Activated T-helper 1 cell treated with Interleukin-2 at 50 U/mL for 16 hours (primary cell): Measurements from ENCODE around the gene EMC9.

Experiments used
- DNase-seq: peaks from one replicate; pipeline ENCODE4 v3.0.0-alpha.2; 2020; ENCODE audit warnings: low read depth

The EMC9 gene

DNA sequence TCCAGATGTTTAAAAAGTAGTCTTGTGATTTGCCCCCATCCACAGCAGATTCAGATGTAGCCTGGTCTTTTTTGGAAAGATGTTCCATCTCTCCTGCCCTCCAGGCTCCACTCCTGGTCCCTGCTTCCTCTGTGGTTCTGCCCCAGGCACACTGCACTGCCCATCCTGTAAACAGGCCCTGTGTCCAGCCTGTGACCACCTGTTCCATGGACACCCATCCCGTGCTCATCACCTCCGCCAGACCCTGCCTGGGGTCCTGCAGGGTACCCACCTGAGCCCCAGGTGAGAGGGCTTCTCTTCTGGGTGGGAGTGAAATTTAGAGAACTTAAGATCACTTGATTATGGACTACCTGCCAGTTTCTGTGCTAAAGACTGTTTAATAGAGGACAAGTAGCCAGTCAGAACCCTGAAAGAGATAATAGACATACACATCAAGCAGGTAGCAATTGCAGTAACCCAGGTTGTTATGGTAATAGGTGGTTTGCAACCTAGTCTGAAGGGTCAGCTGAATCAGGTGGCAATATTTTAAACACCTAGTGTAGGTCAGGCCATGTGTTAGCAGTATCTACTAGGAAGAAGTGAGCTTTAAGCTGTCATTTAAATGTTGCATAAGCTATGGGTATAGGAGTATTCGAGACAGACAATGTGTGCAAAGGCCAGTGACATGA is 8.0 kb upstream of the EMC9 start:
- DNase-seq, result no peak

- DNase-seq, result no peak
Observed at GRCh38 chr14:24147761-24148428, 6.5 kb upstream of the EMC9 start.

DNA sequence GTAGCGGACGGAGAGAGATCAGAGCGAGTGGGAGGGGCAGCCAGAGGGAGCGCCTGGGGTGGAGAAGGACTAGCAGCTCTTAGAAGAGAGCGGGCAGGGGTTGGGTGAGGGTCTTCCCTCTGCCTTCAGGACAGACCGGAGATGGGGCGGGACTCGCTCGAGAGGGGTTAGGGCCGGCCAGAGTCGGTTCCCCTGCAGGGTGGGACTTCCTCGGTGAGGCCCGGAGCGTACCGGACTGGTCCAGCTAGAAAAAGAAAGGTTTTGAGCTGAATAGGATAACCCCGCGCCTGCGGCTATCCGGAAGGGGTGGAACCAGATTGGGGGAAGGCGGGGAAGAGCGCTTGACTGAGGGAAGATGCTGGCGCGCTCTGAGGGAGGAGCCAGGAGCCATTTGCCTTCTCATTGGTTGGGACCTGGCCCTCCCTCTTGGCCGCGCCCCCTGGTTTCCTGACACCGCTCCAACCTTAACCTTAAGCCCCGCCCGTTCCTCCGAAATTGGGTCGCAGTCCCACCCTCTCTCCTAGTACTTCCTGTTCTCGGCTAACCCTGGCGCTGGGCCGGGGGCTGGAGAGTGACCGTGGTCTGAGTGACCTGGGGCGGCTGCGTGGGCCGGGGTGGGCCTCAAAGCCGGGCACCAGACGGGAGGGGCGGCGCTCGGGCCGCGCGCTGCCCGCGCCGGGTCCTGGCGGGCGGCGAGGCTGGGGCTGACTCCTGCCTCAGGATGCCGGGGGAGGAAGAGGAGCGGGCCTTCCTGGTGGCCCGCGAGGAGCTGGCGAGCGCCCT is 5.8 kb upstream of the EMC9 start, which contains the start of gene RNF31:
Gene RNF31, plus strand, starts transcription at position 521 of the 783 bp plus-strand sequence. Its CDS starts 201 bp downstream, at position 722.
- peak; percentile 96 for DNase-seq

- DNase-seq, result peak; percentile 70
Observed at GRCh38 chr14:24146453-24146977, 5.1 kb upstream of the EMC9 start, which contains the start of gene PSME2. PSME2 (minus strand) TSS chr14:24146610; CDS start chr14:24146581, 29 bp downstream.

- DNase-seq, result no peak
Observed at GRCh38 chr14:24145690-24146452, 4.5 kb upstream of the EMC9 start.

DNA sequence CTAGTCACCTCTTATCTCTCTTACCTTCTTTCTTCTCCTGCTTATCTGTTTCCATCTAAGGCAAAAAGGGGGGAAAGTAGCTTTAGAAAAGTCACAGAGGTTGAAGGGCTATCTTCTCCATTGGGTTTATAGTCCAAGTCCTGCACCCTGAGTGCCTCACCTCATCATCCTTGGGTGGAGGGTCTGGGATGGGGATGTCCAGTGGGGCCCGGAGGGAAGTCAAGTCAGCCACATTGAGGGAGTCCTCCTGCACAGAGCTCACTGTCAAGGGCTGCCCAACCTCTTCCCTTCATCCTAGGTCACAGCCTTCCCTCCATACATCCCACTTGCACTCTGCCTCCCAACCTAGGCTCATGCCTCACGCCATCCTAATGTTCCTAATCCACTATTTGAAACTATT is 3.8 kb upstream of the EMC9 start:
- DNase-seq, result no peak

DNA sequence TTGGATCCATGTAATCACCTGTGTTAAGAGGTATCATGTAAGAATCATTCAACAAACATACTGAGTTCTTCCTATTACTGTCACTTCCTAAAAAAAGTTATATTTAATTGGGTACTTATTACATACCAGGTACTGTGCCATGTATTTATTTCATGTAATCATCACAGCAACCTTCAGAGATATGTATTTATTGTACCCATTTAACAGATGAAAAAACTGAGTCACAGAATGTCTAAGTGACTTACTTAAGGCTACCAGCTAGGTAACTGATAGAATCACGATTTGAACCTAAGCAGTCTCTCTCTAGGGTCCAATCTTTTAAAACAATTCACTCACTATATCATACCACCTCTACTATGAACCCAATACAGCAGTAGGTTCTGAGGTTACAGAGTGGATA is 3.1 kb upstream of the EMC9 start:
- no peak for DNase-seq

GRCh38 chr14:24143511-24143910 is 2.1 kb upstream of the EMC9 start:
- no peak for DNase-seq

DNA sequence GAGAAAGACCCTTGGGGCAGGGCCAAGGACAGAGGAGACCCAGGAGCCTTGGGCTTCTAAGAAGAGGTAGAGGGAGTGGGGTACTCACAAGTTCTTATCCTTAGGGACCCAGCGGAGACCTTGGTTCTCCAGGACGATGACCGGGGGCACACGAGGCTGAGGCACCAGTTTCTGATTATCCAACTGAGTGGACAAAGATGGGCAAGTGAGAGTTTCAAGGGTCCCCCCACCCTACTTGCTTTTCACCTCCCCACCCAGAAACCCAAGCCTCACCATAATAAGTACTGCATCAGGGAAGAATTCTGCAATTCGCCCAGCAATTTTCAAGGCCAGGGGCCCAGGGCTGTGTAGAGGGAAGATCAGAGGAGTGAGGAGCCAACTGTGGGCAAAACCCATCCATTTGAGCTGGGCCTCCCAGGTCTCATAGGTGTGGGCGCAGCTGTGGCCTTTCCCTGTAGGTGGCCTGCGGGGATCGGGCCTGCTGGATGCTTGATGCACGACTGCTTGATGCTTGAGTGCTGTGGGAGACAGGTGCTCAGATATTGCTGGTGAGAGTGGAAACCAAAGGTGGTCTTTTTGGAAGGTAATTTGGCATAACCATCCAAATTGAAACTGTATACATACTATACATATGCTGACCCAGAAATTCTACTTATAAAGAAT is 2.0 kb downstream of the EMC9 start:
- no peak for DNase-seq

- DNase-seq, result no peak
Observed at GRCh38 chr14:24138396-24139271, 2.8 kb downstream of the EMC9 start.

GRCh38 chr14:24137529-24138395 is 3.6 kb downstream of the EMC9 start:
- no peak for DNase-seq

DNA sequence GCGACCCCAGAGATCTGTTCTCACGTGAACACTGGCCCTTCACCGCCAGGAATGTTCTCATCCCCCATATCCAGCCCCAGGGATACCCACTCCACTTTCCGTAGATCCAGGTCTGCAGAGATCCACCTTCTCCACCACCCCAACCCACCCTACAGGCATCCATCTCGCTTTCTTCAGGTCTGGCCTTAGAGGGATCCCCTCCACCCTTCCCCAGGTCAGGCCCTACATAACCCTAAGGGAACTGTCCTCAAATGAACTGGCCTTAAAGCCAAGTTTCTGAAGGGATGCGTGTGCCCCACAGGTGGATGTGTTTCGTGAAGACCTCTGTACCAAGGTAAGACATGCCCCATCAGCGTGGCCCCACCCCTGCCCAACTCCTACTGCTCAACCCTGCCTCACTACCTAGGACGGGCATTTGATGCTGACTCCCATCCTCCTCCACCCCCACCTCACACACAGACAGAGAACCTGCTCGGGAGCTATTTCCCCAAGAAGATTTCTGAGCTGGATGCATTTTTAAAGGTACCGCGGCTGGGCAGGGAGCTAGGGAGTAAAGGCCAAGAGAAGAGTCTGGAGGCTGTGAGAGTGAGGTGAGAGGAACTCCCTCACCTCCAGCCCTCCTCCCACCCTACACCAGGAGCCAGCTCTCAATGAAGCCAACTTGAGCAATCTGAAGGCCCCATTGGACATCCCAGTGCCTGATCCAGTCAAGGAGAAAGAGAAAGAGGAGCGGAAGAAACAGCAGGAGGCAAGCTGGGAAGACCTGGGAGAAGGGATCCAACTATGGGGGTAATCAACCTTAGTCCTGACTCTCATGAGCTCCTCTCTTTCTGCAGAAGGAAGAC is 4.5 kb downstream of the EMC9 start:
- no peak for DNase-seq

- DNase-seq, result peak; percentile 89
Observed at GRCh38 chr14:24135834-24136683, 5.3 kb downstream of the EMC9 start, which contains the start of gene PSME1. PSME1 (plus strand) TSS chr14:24136194; CDS start chr14:24136263, 69 bp downstream.

- no peak for DNase-seq
Observed at GRCh38 chr14:24135584-24135833, 5.9 kb downstream of the EMC9 start.

DNA sequence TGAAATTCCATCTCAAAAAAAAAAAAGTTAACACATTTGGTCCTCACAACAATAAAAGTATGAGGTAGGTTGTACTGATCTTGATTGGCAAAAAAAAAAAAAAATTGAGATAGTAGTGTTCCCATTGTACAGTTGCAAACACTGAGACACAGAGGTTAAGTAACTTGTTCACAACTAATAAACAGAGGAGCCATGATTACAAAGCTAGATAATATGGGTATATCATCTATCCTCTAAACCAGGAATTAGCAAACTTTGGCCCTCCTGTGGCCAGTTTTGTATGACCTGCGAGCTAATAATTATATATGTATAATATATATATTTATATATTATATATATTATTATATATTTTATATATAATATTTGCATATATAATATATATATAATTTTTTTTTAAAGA is 7.7 kb downstream of the EMC9 start:
- no peak for DNase-seq

- DNase-seq, result no peak
Observed at GRCh38 chr14:24132976-24133375, 8.4 kb downstream of the EMC9 start.

- DNase-seq, result no peak
Observed at GRCh38 chr14:24132061-24132685, 9.2 kb downstream of the EMC9 start.
